Fibroblast of gingiva (primary cell): ENCODE measurements around the gene TBC1D13.
"Not testable (repeated sequence)": the region's sequence is repeated elsewhere in the genome, so short reads cannot be mapped to it uniquely, and the experiment has no call there.

Experiments used
- DNase-seq: peaks from one replicate; pipeline ENCODE4 v3.0.0-alpha.2; 2011; ENCODE audit warnings: low read depth

Gene TBC1D13

DNA sequence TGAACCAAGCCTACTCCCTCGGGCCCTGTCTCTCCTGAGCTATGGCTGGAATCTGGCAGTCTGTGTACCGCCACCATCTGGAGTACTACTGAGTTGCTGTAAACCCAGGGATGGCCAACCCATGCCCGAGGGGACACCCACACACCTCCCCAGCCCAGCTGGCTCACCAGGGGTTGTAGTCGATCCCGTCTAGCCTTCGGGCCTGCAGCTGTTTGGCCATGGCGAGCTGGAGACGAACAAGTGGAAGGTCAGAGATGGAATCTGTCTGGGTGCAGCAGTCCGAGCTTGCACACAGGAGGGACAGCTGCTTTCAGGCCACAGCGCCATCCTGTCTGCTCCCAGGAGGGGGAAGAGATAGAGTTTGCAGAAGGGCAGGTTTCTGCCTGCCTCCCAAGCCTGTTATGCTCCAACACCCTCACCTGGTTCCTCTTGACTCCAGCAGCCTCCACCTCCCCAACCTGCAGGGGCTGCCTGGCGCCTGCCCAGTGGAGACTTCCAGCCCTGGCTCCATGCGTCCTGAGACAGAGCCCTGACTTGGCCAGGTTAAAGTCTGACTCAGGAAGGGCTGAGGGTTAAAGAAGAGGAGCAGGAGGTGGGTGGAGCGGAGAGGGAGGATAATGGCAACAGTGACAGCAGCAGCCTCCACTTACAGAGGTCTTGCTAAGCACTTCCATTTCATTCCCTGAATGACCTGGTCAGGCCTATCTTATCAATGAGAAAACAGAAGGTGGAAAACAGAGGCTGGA, 58.3 kb downstream of the TBC1D13 start:
- DNase-seq, result no peak

DNA sequence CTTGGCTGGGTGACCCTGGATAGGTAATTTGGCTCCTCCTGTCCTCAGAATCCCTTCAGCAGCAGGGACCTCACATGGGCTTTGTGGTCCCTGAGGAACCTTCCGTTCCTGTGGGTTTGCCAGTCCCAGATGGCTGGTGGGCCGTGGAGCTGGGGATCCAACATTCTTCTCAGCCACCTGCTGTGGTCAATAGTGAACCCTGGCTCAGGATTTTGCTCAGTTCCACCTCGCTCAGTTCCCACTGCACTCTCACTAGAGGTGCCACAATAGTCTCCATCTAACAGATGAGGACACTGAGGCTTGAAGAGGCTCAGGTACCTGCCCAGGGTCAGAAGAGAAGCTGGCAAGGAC, 59.6 kb downstream of the TBC1D13 start:
- no peak for DNase-seq

DNA sequence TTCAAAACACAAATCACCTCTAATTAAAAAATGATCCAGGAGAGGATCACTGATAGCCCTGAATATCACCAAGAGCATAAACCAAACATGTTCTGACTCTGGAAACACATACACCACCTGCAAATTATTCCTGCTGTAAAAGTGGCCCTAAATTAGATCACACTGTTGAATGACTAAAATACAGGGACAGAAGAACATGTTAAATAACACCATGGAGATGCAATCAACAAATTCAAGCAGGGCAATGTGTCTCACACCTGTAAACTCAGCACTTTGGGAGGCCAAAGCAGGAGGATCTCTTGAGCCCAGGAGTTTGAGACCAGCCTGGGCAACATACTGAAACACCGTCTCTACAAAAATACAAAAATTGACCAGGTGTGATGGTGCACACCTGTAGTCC, 60.8 kb downstream of the TBC1D13 start:
- DNase-seq, result no peak

DNA sequence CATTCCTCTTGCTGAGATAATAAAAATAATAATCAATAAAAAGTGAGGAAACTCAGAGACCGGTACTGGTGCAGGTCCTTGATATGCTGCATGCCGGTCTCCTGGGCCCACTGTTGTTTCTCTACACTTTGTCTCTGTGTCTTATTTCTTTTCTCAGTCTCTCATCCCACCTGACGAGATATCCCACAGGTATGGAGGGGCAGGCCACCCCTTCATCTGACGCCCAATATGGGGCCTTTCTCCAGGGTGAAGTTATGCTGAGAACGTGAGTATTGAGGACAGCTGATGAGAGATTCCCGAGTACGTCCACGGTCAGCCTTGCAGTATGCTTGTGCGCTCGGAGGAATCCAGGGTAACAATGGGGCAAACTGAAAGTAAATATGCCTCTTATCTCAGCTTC, 64.0 kb downstream of the TBC1D13 start:
- DNase-seq, result not testable (repeated sequence)

DNA sequence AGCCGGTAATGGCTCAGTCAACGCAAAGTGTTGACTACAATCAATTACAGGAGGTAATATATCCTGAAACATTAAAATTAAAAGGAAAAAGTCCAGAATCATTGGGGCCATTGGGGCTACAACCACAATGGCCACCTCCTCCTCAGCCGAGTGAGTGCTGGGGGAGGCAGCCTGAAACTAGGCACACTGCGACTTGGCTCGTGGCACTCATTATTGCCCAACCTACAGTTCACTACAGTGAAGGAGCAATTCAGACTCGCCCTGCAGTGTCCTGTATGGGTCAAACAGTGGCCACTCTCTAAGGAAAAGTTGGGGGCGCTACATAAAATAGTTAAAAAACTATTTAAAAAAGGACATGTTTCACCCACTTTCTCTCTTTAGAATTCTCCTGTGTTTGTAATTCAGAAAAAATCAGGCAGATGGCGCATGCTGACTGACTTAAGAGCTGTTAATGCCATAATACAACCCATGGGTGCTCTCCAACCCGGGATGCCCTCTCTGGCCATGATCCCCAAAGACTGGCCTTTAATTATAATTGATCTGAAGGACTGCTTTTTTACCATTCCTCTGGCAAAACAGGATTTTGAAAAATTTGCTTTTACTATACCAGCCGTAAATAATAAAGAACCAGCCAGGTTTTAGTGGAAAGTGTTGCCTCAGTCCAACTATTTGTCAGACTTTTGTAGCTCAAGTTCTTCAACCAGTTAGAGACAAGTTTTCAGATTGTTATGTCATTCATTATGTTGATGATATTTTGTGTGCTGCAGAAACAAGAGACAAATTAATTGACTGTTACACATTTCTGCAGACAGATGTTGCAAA, 64.9 kb downstream of the TBC1D13 start:
- peak; percentile 53 for DNase-seq

DNA sequence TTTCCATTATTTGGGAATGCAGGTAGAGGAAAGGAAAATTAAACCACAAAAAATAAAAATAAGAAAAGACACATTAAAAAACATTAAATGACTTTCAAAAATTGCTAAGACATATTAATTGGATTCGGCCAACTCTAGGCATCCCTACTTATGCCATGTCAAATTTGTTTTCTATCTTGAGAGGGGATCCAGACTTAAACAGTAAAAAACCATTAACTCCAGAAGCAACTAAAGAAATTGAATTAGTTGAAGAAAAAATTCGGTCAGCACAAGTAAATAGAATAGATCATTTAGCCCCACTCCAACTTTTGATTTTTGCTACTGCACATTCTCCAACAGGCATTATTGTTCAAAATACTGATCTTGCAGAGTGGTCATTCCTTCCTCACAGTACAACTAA, 65.6 kb downstream of the TBC1D13 start:
- not testable (repeated sequence) for DNase-seq

DNA sequence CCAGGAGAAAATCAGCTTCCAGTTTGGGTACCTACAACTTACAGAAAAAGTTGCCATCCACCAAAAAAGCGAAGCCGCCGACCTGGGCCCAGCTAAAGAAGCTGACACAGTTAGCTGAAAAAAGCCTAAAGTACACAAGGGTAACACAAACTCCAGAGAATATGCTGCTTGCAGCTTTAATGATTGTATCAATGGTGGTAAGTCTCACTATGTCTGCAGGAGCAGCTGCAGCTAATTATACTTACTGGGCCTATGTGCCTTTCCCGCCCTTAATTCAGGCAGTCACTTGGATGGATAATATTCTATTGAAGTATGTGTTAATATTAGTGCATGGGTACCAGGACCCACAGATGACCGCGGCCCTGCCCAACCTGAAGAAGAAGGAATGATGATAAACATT, 67.4 kb downstream of the TBC1D13 start:
- DNase-seq, result not testable (repeated sequence)

DNA sequence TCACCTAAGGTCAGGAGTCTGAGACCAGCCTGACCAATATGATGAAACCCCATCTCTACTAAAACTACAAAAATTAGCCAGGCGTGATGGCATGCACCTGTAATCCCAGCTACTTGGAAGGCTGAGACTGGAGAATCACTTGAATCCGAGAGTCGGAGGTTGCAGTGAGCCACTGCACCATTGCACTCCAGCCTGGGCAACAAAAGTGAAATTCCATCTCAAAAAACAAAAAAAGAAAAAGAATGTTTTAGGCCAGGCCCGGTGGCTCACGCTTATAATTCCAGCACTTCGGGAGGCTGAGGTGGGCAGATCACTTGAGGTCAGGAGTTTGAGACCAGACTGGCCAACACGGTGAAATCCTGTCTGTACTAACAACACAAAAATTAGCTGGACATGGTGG, 71.4 kb downstream of the TBC1D13 start:
- DNase-seq, result not testable (repeated sequence)
